ENCODE results near the gene SERGEF. TPM values are rescaled to one million over a fixed set of nuclear protein-coding genes. Genes with fewer than 3 reads are reported as not detected.

The SERGEF gene
- polyA plus RNA-seq, 1 of the 3 experiments (the other 2 are of a cell fraction), result 23.1 TPM

- peaks cover 0 to 13% of the 10 kb centered on the region in 2 experiments; a peak in 1 of 4 replicates for H3K4me1 ChIP-seq (ENCODE audit: control insufficient read depth in 1 of 2, insufficient read depth in 2 of 2, low read depth in 1 of 2, low read length in 1 of 2)
- no peaks in the 10 kb centered on the region for H3K9me3 ChIP-seq
- WGBS (ENCODE audit: low lambda C conversion rate), result 32% methylated on average over 18 of the region's 46 CpGs
- ChIA-PET POLR2A (interaction anchor here (0.6 kb wide), 1 partner anchor 9 kb away, joined by 3 read pairs; no protein-coding TSS in a partner anchor), CTCF (interaction anchor here (0.9 to 3.4 kb wide), 7 partner anchors 9 to 490 kb away, joined by 3 to 12 read pairs (median 4); no protein-coding TSS in a partner anchor)
- H3K4me3 ChIP-seq (ENCODE audit: low read depth in 2 of 2, low read length in 1 of 2), result peak overlapping the region; percentile 85 to 96
- peaks cover 3% of the 10 kb centered on the region; the same call in 1 of the 2 replicates for H3K79me2 ChIP-seq (ENCODE audit: insufficient read depth)
- H2AFZ ChIP-seq (ENCODE audit: low read depth), result peak overlapping the region; percentile 97
- H3F3A ChIP-seq (replicated peaks; ENCODE audit: insufficient read depth), result peaks cover 5% of the 10 kb centered on the region
- H3K27me3 ChIP-seq (ENCODE audit: insufficient read depth), result no peaks in the 10 kb centered on the region
- H3K4me2 ChIP-seq, result peak overlapping the region; percentile 98
- peak overlapping the region; percentile 53 for H3K9ac ChIP-seq
- TF ChIP-seq NRF1 (IDR thresholded peaks at IDR 0.05; ENCODE audit: low read depth, low read length) (no peak), PBX3 (IDR thresholded peaks at IDR 0.05) (no peak), EP300 (IDR thresholded peaks at IDR 0.05; ENCODE audit: borderline replicate concordance in 1 of 2, low read depth in 1 of 2, low read length in 1 of 2) (no peak), JUND (IDR thresholded peaks at IDR 0.05) (no peak)
- peaks cover 0 to under 1% of the 10 kb centered on the region in 2 experiments for H3K36me3 ChIP-seq (replicated peaks in 1 of 2; ENCODE audit: control insufficient read depth in 1 of 2, insufficient read depth in 2 of 2, low read length in 1 of 2)
- H3K9me2 ChIP-seq, result no peaks in the 10 kb centered on the region
- DNase-seq, result peak; percentile 57
- no peaks in the 10 kb centered on the region for H4K20me1 ChIP-seq (ENCODE audit: insufficient read depth)
- H3K27ac ChIP-seq (ENCODE audit: low read depth in 2 of 2, low read length in 1 of 2), result peak overlapping the region in 1 of 2 experiments; percentile 30; a peak in 2 of 4 replicates
Observed at GRCh38 chr11:18012122-18012905, 533 bp downstream of the SERGEF start.

GRCh38 chr11:18011633-18012032 is 1.2 kb downstream of the SERGEF start:
- Histone ChIP-seq H3K4me3 (ENCODE audit: low read depth in 2 of 2, low read length in 1 of 2) (peak overlapping the region in 1 of 2 experiments; percentile 96; a peak in 1 of 4 replicates), H3K9me3 (no peaks in the 10 kb centered on the region), H3K79me2 (ENCODE audit: insufficient read depth) (peaks cover 3% of the 10 kb centered on the region; the same call in 1 of the 2 replicates), H3K4me2 (peak overlapping the region; percentile 98), H3K9me2 (no peaks in the 10 kb centered on the region), H4K20me1 (ENCODE audit: insufficient read depth) (no peaks in the 10 kb centered on the region), H2AFZ (ENCODE audit: low read depth) (peak overlapping the region; percentile 97; the same call in 1 of the 2 replicates), H3K36me3 (replicated peaks in 1 of 2; ENCODE audit: control insufficient read depth in 1 of 2, insufficient read depth in 2 of 2, low read length in 1 of 2) (peaks cover 0 to 3% of the 10 kb centered on the region in 2 experiments), H3K9ac (no peak overlapping the region; the same call in 1 of the 2 replicates), H3K27me3 (ENCODE audit: insufficient read depth) (no peaks in the 10 kb centered on the region), H3K27ac (ENCODE audit: low read depth in 2 of 2, low read length in 1 of 2) (no peak overlapping the region), H3F3A (replicated peaks; ENCODE audit: insufficient read depth) (peaks cover 5% of the 10 kb centered on the region), H3K4me1 (ENCODE audit: control insufficient read depth in 1 of 2, insufficient read depth in 2 of 2, low read depth in 1 of 2, low read length in 1 of 2) (peaks cover 0 to 13% of the 10 kb centered on the region in 2 experiments; a peak in 1 of 4 replicates)
- ChIA-PET CTCF (interaction anchor here (3.4 kb wide), 1 partner anchor 20 kb away, joined by 12 read pairs; no protein-coding TSS in a partner anchor), POLR2A (no interaction called here)
- TF ChIP-seq USF1 (IDR thresholded peaks at IDR 0.05; ENCODE audit: borderline replicate concordance, low read depth) (no peak), YY1 (IDR thresholded peaks at IDR 0.05; ENCODE audit: low read depth) (no peak), MXI1 (IDR thresholded peaks at IDR 0.05; ENCODE audit: low read depth, low read length) (no peak), EP300 (IDR thresholded peaks at IDR 0.05; ENCODE audit: borderline replicate concordance in 1 of 2, low read depth in 1 of 2, low read length in 1 of 2) (no peak), RXRA (IDR thresholded peaks at IDR 0.05; ENCODE audit: borderline replicate concordance, low read depth) (no peak), TEAD4 (IDR thresholded peaks at IDR 0.05; ENCODE audit: borderline replicate concordance, insufficient read depth) (no peak), NFIC (IDR thresholded peaks at IDR 0.05; ENCODE audit: borderline replicate concordance) (no peak), JUND (IDR thresholded peaks at IDR 0.05) (no peak), GATA2 (CRISPR knock-in tag; IDR thresholded peaks at IDR 0.05) (no peak), MEF2A (IDR thresholded peaks at IDR 0.05; ENCODE audit: borderline replicate concordance, low read depth) (no peak), ELF1 (IDR thresholded peaks at IDR 0.05) (no peak)
- WGBS (ENCODE audit: low lambda C conversion rate), result 92% methylated on average over 8 of the region's 8 CpGs
- peak; percentile 16 for DNase-seq

Data from SK-N-SH (cell line).